EL (cell line): ENCODE measurements around the gene CSTPP1.

Source experiments
- DNase-seq: peaks from one replicate; pipeline ENCODE4 v3.0.0-alpha.2; 2016

Gene CSTPP1

DNA sequence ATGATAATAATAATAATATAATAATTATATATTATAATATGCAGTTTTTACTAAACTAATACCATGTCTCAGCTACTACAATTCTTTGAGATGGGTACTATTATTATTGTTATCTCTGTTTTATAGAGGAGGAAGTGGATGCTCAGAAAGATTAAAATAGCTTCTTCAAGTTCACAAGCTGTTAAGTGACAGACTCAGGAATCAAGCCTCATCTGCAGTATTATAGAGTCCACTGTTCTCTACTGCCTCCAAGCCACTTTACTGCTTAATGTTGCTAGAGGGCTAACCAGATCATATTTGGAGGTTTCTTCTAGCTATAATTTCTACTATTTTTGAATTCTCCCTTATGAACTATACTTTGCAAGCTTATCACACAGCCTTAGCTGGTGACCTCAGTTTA lies 62.7 kb downstream of the CSTPP1 start:
- no peak for DNase-seq

DNA sequence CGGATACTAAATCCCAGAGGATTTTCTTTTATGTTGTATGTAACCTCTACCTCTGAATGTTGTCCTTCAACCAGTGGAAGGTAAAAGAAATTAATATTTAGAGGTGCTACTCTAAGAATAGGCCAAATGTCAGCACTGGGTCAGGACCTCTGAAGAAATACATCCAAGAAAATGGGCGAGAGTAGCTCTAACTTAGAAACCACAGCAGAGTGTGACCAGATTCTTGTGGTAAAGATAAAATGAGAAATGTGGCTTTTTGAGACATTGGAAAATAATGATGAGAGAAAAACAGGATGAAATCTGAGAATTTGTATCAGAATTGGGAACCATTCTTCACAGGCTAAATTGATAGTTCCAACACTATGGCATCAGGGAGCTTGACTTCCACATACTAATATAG lies 63.5 kb downstream of the CSTPP1 start:
- DNase-seq: no peak

- no peak for DNase-seq
Measured at GRCh38 chr11:47001781-47002181, 65.2 kb downstream of the CSTPP1 start.

DNA sequence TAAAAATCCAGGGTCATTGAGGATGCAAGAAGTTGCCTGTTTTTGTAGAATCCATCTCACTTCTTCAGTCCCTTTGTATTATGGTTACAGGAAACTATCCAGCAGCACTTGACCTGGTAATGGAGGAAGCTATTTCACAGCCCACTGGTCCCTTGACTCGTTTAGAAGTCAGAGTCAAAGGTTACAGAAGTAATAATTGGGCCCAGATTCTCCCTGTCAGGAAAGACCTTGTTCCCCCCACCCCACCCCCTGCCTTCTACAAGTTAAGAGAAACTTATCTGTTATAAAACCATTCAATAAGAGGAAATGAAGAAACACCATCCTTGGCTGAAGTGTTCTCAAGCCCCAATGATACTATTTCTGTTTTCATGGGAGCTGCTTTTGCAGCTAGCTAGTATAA lies 65.8 kb downstream of the CSTPP1 start:
- no peak for DNase-seq

GRCh38 chr11:47003180-47003877 lies 66.8 kb downstream of the CSTPP1 start:
- DNase-seq: no peak

GRCh38 chr11:47004595-47005033 lies 68.1 kb downstream of the CSTPP1 start:
- DNase-seq: peak; percentile 92

GRCh38 chr11:47005441-47005840 lies 68.9 kb downstream of the CSTPP1 start:
- DNase-seq: no peak

GRCh38 chr11:47007579-47007978 lies 71.0 kb downstream of the CSTPP1 start:
- DNase-seq: no peak

DNA sequence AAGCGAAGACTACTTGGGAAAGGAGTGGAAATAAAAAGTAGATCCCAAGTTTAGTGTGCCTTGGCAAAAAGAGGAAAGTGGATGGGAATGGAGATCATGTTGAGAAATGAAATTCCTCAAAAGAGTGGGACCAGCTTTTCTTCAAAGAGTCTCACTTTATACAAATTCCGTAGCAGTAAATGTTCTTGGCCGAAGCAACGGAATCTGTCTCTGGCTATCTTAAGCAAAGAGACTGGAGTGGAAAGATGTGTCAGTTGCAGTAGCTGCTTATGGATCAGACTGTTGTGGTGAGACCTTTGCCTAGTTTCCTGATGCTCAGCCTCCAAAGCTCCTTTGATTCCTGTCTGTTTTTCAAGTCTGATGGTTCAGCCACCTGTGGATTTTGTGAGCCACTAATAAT lies 73.6 kb downstream of the CSTPP1 start:
- no peak for DNase-seq

DNA sequence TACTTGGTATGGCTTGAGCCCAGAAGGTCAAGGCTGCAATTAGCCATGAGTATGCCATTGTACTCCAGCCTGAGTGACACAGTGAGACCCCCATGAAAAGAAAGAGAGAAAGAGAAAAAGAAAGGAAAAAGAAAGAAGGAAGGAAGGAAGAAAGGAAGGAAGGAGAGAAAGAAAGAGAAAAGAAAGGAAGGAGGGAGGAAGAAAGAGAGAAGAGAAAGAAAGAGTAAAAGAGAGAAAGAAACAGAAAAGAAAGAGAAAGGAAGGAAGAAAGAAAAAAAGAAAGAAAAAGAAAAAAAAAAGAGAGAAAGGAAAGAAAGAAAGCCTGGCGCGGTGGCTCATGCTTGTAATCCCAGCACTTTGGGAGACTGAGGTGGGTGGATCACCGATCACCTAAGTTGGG lies 77.5 kb downstream of the CSTPP1 start:
- DNase-seq: no peak

DNA sequence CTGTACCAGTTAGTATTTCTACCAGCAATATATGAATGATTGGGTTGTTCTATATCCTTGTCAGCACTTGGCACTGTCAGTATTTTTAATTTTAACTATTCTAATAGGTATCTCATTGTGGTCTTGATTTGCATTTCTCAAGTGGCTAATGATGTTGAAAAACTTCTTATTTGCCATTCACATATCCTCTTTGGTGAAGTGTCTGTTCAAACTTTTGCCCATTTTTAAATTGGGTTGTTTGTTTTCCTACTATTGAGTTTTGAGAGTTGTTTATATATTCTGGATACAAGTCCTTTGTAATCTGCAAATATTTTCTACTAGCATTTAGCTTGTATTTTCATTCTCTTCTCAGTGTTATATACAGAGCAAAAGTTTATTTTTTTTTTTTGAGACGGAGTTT lies 82.1 kb downstream of the CSTPP1 start:
- DNase-seq: no peak

DNA sequence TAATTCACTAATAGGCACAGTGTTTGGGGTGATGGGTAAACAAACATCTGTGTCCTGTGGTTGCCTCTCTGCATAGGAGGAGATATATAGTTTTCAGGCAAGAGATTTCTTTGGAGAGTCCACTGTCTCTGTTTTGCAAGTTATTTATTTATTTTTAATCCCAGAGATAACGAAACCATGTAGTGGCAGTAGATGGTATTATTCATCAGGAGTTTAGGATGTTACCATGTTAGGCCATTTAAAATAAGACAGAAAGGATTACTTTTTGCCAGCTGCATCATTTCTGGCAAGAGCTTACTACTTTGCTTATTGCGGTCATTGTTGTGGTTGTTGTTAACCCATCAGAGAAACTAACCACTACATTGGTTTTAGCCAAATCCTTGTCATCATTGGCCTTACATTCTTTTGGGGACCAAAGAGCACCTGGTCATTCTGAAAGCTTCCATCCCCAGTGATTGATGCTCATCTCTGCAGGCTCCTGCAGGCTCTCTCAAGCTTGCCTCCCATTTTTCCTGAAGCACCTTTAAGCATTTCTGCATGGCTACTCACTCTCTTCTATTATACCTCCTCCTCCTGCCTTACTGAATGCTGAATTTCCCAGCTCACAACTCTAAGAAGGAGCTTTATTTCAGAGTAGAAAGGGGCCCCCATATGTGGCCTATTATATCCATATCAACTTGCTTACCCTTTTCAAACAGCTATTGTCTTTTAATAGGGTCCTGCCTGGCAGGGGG lies 84.4 kb downstream of the CSTPP1 start:
- no peak for DNase-seq

DNA sequence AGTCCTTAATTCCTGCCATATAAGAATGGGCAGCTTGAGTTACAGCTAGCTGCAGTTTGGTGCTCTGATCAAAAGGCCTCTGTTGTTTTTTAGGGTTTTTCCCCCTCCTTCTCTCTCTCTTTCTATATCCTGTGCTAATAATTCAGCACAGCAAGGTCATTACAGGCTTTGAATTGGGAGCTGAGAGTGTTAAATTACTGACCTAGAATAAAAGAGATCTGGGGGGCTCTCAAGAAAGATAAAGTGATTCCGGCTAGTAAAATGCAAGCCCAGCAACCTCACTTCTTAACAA lies 84.9 kb downstream of the CSTPP1 start:
- no peak for DNase-seq

GRCh38 chr11:47021965-47022364 lies 85.4 kb downstream of the CSTPP1 start:
- no peak for DNase-seq

- DNase-seq: no peak
Measured at GRCh38 chr11:47028195-47029093, 91.9 kb downstream of the CSTPP1 start.

GRCh38 chr11:47033439-47033838 lies 96.9 kb downstream of the CSTPP1 start:
- no peak for DNase-seq

- no peak for DNase-seq
Measured at GRCh38 chr11:47034091-47034490, 97.5 kb downstream of the CSTPP1 start.

DNA sequence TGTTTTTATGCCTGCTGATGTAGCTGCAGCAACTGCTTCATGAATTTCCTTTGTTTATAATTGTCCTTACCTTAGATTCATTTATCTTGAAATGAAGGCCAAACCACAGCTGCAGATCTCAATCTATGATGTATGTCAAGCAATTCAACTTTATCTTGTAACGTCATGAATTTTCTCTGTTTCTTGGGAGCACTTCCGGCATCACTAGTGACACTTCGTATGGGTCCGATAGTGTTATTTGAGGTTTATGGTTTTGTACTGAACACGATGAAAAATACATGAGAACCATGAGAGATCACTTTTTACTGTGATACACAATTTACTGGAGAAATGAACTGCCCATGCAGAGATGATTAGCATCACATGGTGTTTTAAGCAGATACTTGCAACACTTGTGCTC lies 98.5 kb downstream of the CSTPP1 start:
- no peak for DNase-seq

GRCh38 chr11:47044119-47044518 lies 107.6 kb downstream of the CSTPP1 start:
- no peak for DNase-seq

GRCh38 chr11:47047972-47048371 lies 111.4 kb downstream of the CSTPP1 start:
- DNase-seq: no peak

DNA sequence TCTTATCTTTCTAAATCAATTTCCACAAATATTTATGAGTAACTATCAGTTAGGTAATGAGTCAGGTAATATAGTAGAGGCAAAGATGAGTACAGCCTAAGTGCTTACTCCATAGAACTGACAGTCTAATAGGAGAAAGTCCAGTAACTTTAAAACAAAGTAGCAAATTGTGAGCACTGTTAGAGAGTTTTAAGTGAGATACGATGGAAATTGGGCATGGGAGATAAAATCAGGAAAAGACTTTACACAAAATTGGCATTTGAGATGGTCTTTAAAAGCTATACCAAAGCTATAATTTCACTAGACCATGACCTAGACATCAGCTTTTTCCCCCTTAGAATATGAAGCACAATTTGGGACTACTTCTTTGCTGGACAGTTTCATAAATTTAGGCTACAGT lies 113.7 kb downstream of the CSTPP1 start:
- DNase-seq: no peak

DNA sequence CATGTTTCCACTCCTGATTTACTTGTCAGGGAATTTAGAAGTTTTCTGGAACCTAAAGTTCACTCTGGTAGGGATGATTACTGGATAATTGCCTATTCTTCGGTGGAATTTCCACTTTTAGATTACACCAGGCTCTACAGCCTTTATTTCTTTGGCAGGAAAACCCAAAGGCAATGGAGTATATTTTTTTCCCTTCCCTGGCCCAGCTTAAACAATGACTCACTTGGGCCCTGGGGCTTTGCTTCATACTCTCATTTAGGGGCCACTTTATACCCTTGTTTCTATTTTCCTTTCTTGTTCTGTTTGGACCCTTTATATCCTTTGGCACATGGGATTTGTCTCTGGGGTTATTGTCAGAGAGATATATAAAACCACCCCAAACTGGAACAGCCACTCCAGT lies 114.7 kb downstream of the CSTPP1 start:
- peak; percentile 50 for DNase-seq

- DNase-seq: no peak
Measured at GRCh38 chr11:47052165-47052564, 115.6 kb downstream of the CSTPP1 start.

- no peak for DNase-seq
Measured at GRCh38 chr11:47052576-47052975, 116.0 kb downstream of the CSTPP1 start.
